Measurements from ENCODE around the gene PCED1B. TPM values are rescaled to one million over a fixed set of nuclear protein-coding genes. Genes with fewer than 3 reads are reported as not detected.

Gene PCED1B
- total RNA-seq, 2 donors from 2014 or later: 2.5 to 7.0 TPM

DNA sequence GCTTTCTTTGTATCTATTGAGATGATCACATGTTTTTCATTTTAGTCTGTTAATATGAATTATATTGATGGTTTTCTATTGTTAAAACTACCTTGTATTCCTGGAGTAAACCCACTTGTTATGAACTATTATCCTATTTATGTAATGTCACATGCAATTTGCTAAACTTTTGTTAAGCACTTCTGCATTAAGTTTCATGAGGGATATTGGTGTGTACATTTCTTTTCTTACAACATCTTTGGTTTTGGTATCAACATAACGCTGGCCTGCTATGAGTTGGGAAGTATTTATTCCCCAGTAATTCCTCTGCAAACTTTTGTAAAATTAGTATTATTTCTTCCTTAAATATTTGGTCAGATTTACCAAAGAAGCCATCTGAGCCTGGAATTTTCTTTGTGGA is 46.8 kb downstream of the PCED1B start:
- no peak for DNase-seq
- Mint-ChIP-seq H3K27ac (no peak overlapping the region), H3K27me3 (ENCODE audit: insufficient read depth) (no peaks in the 10 kb centered on the region), H3K4me3 (no peak overlapping the region), H3K36me3 (ENCODE audit: low read depth) (no peaks in the 10 kb centered on the region), H3K4me1 (no peaks in the 10 kb centered on the region), H3K9me3 (no peaks in the 10 kb centered on the region)
- TF ChIP-seq, protein P1, sequence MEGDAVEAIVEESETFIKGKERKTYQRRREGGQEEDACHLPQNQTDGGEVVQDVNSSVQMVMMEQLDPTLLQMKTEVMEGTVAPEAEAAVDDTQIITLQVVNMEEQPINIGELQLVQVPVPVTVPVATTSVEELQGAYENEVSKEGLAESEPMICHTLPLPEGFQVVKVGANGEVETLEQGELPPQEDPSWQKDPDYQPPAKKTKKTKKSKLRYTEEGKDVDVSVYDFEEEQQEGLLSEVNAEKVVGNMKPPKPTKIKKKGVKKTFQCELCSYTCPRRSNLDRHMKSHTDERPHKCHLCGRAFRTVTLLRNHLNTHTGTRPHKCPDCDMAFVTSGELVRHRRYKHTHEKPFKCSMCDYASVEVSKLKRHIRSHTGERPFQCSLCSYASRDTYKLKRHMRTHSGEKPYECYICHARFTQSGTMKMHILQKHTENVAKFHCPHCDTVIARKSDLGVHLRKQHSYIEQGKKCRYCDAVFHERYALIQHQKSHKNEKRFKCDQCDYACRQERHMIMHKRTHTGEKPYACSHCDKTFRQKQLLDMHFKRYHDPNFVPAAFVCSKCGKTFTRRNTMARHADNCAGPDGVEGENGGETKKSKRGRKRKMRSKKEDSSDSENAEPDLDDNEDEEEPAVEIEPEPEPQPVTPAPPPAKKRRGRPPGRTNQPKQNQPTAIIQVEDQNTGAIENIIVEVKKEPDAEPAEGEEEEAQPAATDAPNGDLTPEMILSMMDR (conservative IDR thresholded peaks at IDR 0.05): no peak
- Histone ChIP-seq H3K4me3 (ENCODE audit: low read length) (no peak overlapping the region), H3K4me1 (ENCODE audit: control insufficient read depth, insufficient read depth, low read length) (no peaks in the 10 kb centered on the region), H3K36me3 (ENCODE audit: control insufficient read depth, insufficient read depth, low read length) (no peaks in the 10 kb centered on the region), H3K27ac (ENCODE audit: low read depth, low read length) (no peak overlapping the region), H3K9ac (ENCODE audit: extremely low read depth, low read length, poor library complexity, severe bottlenecking) (no peak overlapping the region), H3K27me3 (ENCODE audit: control insufficient read depth, insufficient read depth, low read length, poor library complexity, severe bottlenecking) (no peaks in the 10 kb centered on the region), H3K9me3 (ENCODE audit: control insufficient read depth, low read length) (no peaks in the 10 kb centered on the region)
- 100% methylated on average over 1 of the region's 1 CpG; no CpG with 5 or more reads in 1 of the 2 experiments for WGBS, 2 experiments (ENCODE audit: insufficient coverage in 1 of 2, insufficient read length in 1 of 2)

DNA sequence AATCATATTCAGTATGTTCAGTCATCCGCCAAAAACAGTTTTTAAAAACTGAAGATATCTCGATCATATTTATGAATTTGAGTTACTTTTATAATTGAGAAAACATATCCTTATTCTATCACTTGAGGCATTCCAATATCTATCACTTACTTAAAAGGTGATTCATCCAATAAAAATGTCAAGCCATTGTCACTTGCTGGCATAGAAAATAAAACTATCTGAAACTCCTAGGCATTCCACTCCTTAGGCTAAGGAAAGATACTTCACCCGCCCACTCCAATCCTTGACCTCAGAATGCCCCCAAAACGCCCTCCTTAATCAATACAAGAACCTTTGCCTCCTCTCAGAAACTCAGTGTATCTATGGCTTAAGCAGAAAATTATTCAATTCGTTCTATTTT is 51.6 kb downstream of the PCED1B start:
- no peak overlapping the region for H3K27ac Mint-ChIP-seq
- H3K27me3 ChIP-seq (ENCODE audit: control insufficient read depth, insufficient read depth, low read length, poor library complexity, severe bottlenecking): no peaks in the 10 kb centered on the region
- no peaks in the 10 kb centered on the region for H3K27me3 Mint-ChIP-seq (ENCODE audit: insufficient read depth)
- H3K4me1 ChIP-seq (ENCODE audit: control insufficient read depth, insufficient read depth, low read length): no peaks in the 10 kb centered on the region
- H3K9me3 ChIP-seq (ENCODE audit: control insufficient read depth, low read length): no peaks in the 10 kb centered on the region
- H3K9ac ChIP-seq (ENCODE audit: extremely low read depth, low read length, poor library complexity, severe bottlenecking): no peak overlapping the region
- no peak overlapping the region for H3K4me3 ChIP-seq (ENCODE audit: low read length)
- WGBS, 2 experiments (ENCODE audit: insufficient coverage in 1 of 2, insufficient read length in 1 of 2): 82 to 90% methylated on average over 3 to 5 of the region's 5 CpGs
- DNase-seq: no peak
- TF ChIP-seq, protein P1 (conservative IDR thresholded peaks at IDR 0.05): no peak
- H3K9me3 Mint-ChIP-seq: no peaks in the 10 kb centered on the region
- H3K4me3 Mint-ChIP-seq: no peak overlapping the region
- no peaks in the 10 kb centered on the region for H3K4me1 Mint-ChIP-seq
- no peaks in the 10 kb centered on the region for H3K36me3 ChIP-seq (ENCODE audit: control insufficient read depth, insufficient read depth, low read length)
- no peak overlapping the region for H3K27ac ChIP-seq (ENCODE audit: low read depth, low read length)
- no peaks in the 10 kb centered on the region for H3K36me3 Mint-ChIP-seq (ENCODE audit: low read depth)

DNA sequence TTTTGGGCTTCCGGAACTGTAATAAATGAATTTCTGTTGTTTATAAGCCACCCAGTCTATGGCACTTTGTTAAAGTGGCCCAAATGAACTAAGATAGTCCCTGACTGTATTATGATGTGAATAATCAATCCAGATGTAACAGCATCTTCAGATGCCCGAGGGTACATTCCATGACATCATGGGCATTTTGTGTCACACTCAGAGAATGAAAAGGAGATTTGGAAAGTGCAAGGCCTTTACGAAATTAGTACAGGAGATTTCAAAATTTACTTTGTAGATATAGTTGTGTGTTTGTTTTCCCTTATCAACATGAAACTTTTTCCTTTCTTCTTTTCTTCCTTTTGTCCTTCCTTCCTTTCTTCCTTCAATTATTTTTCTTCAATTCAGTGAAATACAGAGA is 54.6 kb downstream of the PCED1B start:
- Histone ChIP-seq H3K9me3 (ENCODE audit: control insufficient read depth, low read length) (no peaks in the 10 kb centered on the region), H3K27me3 (ENCODE audit: control insufficient read depth, insufficient read depth, low read length, poor library complexity, severe bottlenecking) (no peaks in the 10 kb centered on the region), H3K27ac (ENCODE audit: low read depth, low read length) (no peak overlapping the region), H3K9ac (ENCODE audit: extremely low read depth, low read length, poor library complexity, severe bottlenecking) (no peak overlapping the region), H3K4me1 (ENCODE audit: control insufficient read depth, insufficient read depth, low read length) (no peaks in the 10 kb centered on the region), H3K4me3 (ENCODE audit: low read length) (no peak overlapping the region), H3K36me3 (ENCODE audit: control insufficient read depth, insufficient read depth, low read length) (no peaks in the 10 kb centered on the region)
- TF ChIP-seq, protein P1 (conservative IDR thresholded peaks at IDR 0.05): no peak
- no peak for DNase-seq
- H3K4me3 Mint-ChIP-seq: no peak overlapping the region
- no peaks in the 10 kb centered on the region for H3K4me1 Mint-ChIP-seq
- WGBS, 2 experiments (ENCODE audit: insufficient coverage in 1 of 2, insufficient read length in 1 of 2): 91 to 100% methylated on average over 2 to 3 of the region's 3 CpGs
- H3K9me3 Mint-ChIP-seq: no peaks in the 10 kb centered on the region
- H3K36me3 Mint-ChIP-seq (ENCODE audit: low read depth): no peaks in the 10 kb centered on the region
- no peaks in the 10 kb centered on the region for H3K27me3 Mint-ChIP-seq (ENCODE audit: insufficient read depth)
- no peak overlapping the region for H3K27ac Mint-ChIP-seq

All from endodermal cell (in vitro differentiated cells).